Ureter (tissue), 1 donor: ENCODE measurements around the gene GATAD1. TPM values are rescaled to one million over a fixed set of nuclear protein-coding genes. Genes with fewer than 3 reads are reported as not detected.
"Not testable (repeated sequence)": the region's sequence is repeated elsewhere in the genome, so short reads cannot be mapped to it uniquely, and the experiment has no call there.

Experiments used
- DNase-seq: peaks from one replicate; pipeline ENCODE4 v3.0.0-alpha.2; 2020; ENCODE audit warnings: low spot score
- total RNA-seq: library from RNA; stranded (reverse); gene quantifications from one replicate; pipeline ENCODE4 v1.2.4, GENCODE V29; 2023
- donor health status: DM: yes; HTN: yes; CAD: no.

Gene GATAD1
- total RNA-seq, 1 donor from 2014 or later: 54.0 TPM

GRCh38 chr7:92436612-92437445, 10.5 kb upstream of the GATAD1 start:
- no peak for DNase-seq

GRCh38 chr7:92437956-92438491, 9.3 kb upstream of the GATAD1 start:
- DNase-seq: no peak

- DNase-seq: not testable (repeated sequence)
Observed at GRCh38 chr7:92442720-92443119, 4.6 kb upstream of the GATAD1 start.

GRCh38 chr7:92446869-92447344, 375 bp upstream of the GATAD1 start:
- DNase-seq: no peak

GRCh38 chr7:92448205-92448747, 994 bp downstream of the GATAD1 start:
- DNase-seq: peak; percentile 57

GRCh38 chr7:92451645-92452044, 4.4 kb downstream of the GATAD1 start:
- no peak for DNase-seq

- no peak for DNase-seq
Observed at GRCh38 chr7:92456236-92456635, 9.0 kb downstream of the GATAD1 start.

- DNase-seq: no peak
Observed at GRCh38 chr7:92460109-92460508, 12.8 kb downstream of the GATAD1 start.

GRCh38 chr7:92460510-92460909, 13.2 kb downstream of the GATAD1 start:
- DNase-seq: no peak

- no peak for DNase-seq
Observed at GRCh38 chr7:92461027-92462003, 14.0 kb downstream of the GATAD1 start.

- no peak for DNase-seq
Observed at GRCh38 chr7:92462560-92462959, 15.3 kb downstream of the GATAD1 start.

GRCh38 chr7:92464515-92464914, 17.2 kb downstream of the GATAD1 start:
- no peak for DNase-seq

GRCh38 chr7:92466682-92467081, 19.4 kb downstream of the GATAD1 start:
- no peak for DNase-seq

- DNase-seq: not testable (repeated sequence)
Observed at GRCh38 chr7:92468589-92468988, 21.3 kb downstream of the GATAD1 start.

GRCh38 chr7:92473989-92474388, 26.7 kb downstream of the GATAD1 start:
- not testable (repeated sequence) for DNase-seq

- DNase-seq: not testable (repeated sequence)
Observed at GRCh38 chr7:92475261-92475770, 28.0 kb downstream of the GATAD1 start.

GRCh38 chr7:92475851-92476590, 28.7 kb downstream of the GATAD1 start:
- DNase-seq: not testable (repeated sequence)

GRCh38 chr7:92477681-92478080, 30.4 kb downstream of the GATAD1 start, which contains the start of gene ERVW-1:
Gene ERVW-1 (minus strand): TSS chr7:92477946. CDS start chr7:92470381, 7,565 bp downstream.
- not testable (repeated sequence) for DNase-seq

- DNase-seq: no peak
Observed at GRCh38 chr7:92478095-92478494, 30.8 kb downstream of the GATAD1 start.

- DNase-seq: no peak
Observed at GRCh38 chr7:92478711-92479110, 31.4 kb downstream of the GATAD1 start.

- not testable (repeated sequence) for DNase-seq
Observed at GRCh38 chr7:92479146-92479545, 31.9 kb downstream of the GATAD1 start.
